ENCODE data around the gene CCDC148. TPM values are rescaled to one million over a fixed set of nuclear protein-coding genes. Genes with fewer than 3 reads are reported as not detected.

CCDC148 gene
- total RNA-seq, result not detected
- not detected for polyA plus RNA-seq
- total RNA-seq, result 0 to 0.35 (median 0.12) reads per million in 6 experiments

GRCh38 chr2:158456309-158457066, at the start of gene CCDC148, which contains the start of gene PKP4:
CCDC148 (minus strand) TSS chr2:158456753; CDS start chr2:158456439, 314 bp downstream.
PKP4 (plus strand) TSS chr2:158456952; CDS start chr2:158533185, 76,233 bp downstream.
- DNase-seq (peak; percentile 77 to 96 (median 90)), ATAC-seq (peak; percentile 86 to 91)
- peaks cover 11 to 26% (median 17%) of the 10 kb centered on the region in 4 donors for H3K4me1 Mint-ChIP-seq
- no peaks in the 10 kb centered on the region for H3K36me3 Mint-ChIP-seq
- H3K27ac Mint-ChIP-seq, result peak within 1 kb of the TSS; percentile 42 to 94 (median 88)
- POLR2A ChIA-PET, result interaction anchor here (0.7 to 1.6 kb wide), 2 partner anchors 17 to 20 kb away, joined by 5 read pairs; no protein-coding TSS in a partner anchor
- peak within 1 kb of the TSS; percentile 90 to 98 (median 95) for H3K4me3 Mint-ChIP-seq
- H3K27me3 Mint-ChIP-seq, result peaks cover 0 to 11% (median 0%) of the 10 kb centered on the region in 5 donors
- no peaks in the 10 kb centered on the region for H3K9me3 Mint-ChIP-seq

GRCh38 chr2:158505448-158505934, 48.9 kb upstream of the CCDC148 start:
- no peak for DNase-seq
- POLR2A ChIA-PET, result no interaction called here
- H3K4me1 Mint-ChIP-seq, result peaks cover 0 to 5% (median 2%) of the 10 kb centered on the region in 4 donors
- peaks cover 0 to 3% (median 0%) of the 10 kb centered on the region in 5 donors for H3K27me3 Mint-ChIP-seq
- no peak overlapping the region for H3K27ac Mint-ChIP-seq
- no peak for ATAC-seq
- H3K36me3 Mint-ChIP-seq, result peaks cover 0 to 4% (median 2%) of the 10 kb centered on the region in 3 donors
- H3K9me3 Mint-ChIP-seq, result no peaks in the 10 kb centered on the region
- peak overlapping the region in 1 of 10 donors; percentile 42 for H3K4me3 Mint-ChIP-seq

- peaks cover 0 to 3% (median 0%) of the 10 kb centered on the region in 5 donors for H3K27me3 Mint-ChIP-seq
- peaks cover 0 to 5% (median 1%) of the 10 kb centered on the region in 4 donors for H3K4me1 Mint-ChIP-seq
- no peaks in the 10 kb centered on the region for H3K9me3 Mint-ChIP-seq
- POLR2A ChIA-PET, result no interaction called here
- DNase-seq (no peak), ATAC-seq (no peak)
- no peak overlapping the region for H3K4me3 Mint-ChIP-seq
- H3K27ac Mint-ChIP-seq, result no peak overlapping the region
- H3K36me3 Mint-ChIP-seq, result peaks cover 0 to 4% (median 2%) of the 10 kb centered on the region in 3 donors
Observed at GRCh38 chr2:158504088-158504487, 47.5 kb upstream of the CCDC148 start.

- Mint-ChIP-seq H3K4me1 (peaks cover 0 to 5% (median 1%) of the 10 kb centered on the region in 4 donors), H3K27me3 (peaks cover 0 to 3% (median 0%) of the 10 kb centered on the region in 5 donors), H3K27ac (no peak overlapping the region), H3K9me3 (no peaks in the 10 kb centered on the region), H3K4me3 (no peak overlapping the region), H3K36me3 (peaks cover 0 to 4% (median 2%) of the 10 kb centered on the region in 3 donors)
- DNase-seq (no peak), ATAC-seq (no peak)
- POLR2A ChIA-PET, result no interaction called here
Observed at GRCh38 chr2:158502974-158503373, 46.4 kb upstream of the CCDC148 start.

- no peak overlapping the region for H3K4me3 Mint-ChIP-seq
- DNase-seq (no peak), ATAC-seq (no peak)
- H3K4me1 Mint-ChIP-seq, result peaks cover 0 to 6% (median 3%) of the 10 kb centered on the region in 4 donors
- H3K27ac Mint-ChIP-seq, result peak overlapping the region in 1 of 10 donors; percentile 34
- no peaks in the 10 kb centered on the region for H3K9me3 Mint-ChIP-seq
- H3K27me3 Mint-ChIP-seq, result peaks cover 0 to 3% (median 0%) of the 10 kb centered on the region in 5 donors
- peaks cover 0 to 5% (median 0%) of the 10 kb centered on the region in 3 donors for H3K36me3 Mint-ChIP-seq
- POLR2A ChIA-PET, result no interaction called here
Observed at GRCh38 chr2:158501301-158501700, 44.7 kb upstream of the CCDC148 start.

- Mint-ChIP-seq H3K4me1 (peaks cover 0 to 6% (median 3%) of the 10 kb centered on the region in 4 donors), H3K27ac (no peak overlapping the region), H3K4me3 (no peak overlapping the region), H3K27me3 (peaks cover 0 to 3% (median 0%) of the 10 kb centered on the region in 5 donors), H3K36me3 (peaks cover 0 to 5% (median 0%) of the 10 kb centered on the region in 3 donors), H3K9me3 (no peaks in the 10 kb centered on the region)
- ATAC-seq (no peak), DNase-seq (no peak)
- POLR2A ChIA-PET, result no interaction called here
Observed at GRCh38 chr2:158500333-158500732, 43.8 kb upstream of the CCDC148 start.

GRCh38 chr2:158499383-158499782, 42.8 kb upstream of the CCDC148 start:
- DNase-seq, result no peak
- Mint-ChIP-seq H3K4me3 (no peak overlapping the region), H3K9me3 (no peaks in the 10 kb centered on the region), H3K36me3 (peaks cover 0 to 5% (median 0%) of the 10 kb centered on the region in 3 donors), H3K27ac (no peak overlapping the region), H3K27me3 (peaks cover 0 to 3% (median 0%) of the 10 kb centered on the region in 5 donors), H3K4me1 (peaks cover 0 to 6% (median 3%) of the 10 kb centered on the region in 4 donors)
- POLR2A ChIA-PET, result no interaction called here
- ATAC-seq, result no peak

GRCh38 chr2:158498749-158499136, 42.2 kb upstream of the CCDC148 start:
- Mint-ChIP-seq H3K9me3 (no peaks in the 10 kb centered on the region), H3K4me1 (peaks cover 0 to 6% (median 3%) of the 10 kb centered on the region in 4 donors), H3K36me3 (peaks cover 0 to 5% (median 0%) of the 10 kb centered on the region in 3 donors), H3K27me3 (peaks cover 0 to 3% (median 0%) of the 10 kb centered on the region in 5 donors), H3K27ac (no peak overlapping the region), H3K4me3 (no peak overlapping the region)
- POLR2A ChIA-PET, result no interaction called here
- DNase-seq (no peak), ATAC-seq (no peak)

GRCh38 chr2:158498043-158498748, 41.6 kb upstream of the CCDC148 start:
- Mint-ChIP-seq H3K9me3 (no peaks in the 10 kb centered on the region), H3K4me1 (peaks cover 0 to 6% (median 3%) of the 10 kb centered on the region in 4 donors), H3K4me3 (no peak overlapping the region), H3K36me3 (peaks cover 0 to 5% (median 0%) of the 10 kb centered on the region in 3 donors), H3K27ac (peak overlapping the region in 1 of 10 donors; percentile 40), H3K27me3 (peaks cover 0 to 3% (median 0%) of the 10 kb centered on the region in 5 donors)
- no peak for DNase-seq
- POLR2A ChIA-PET, result no interaction called here
- ATAC-seq, result no peak

GRCh38 chr2:158497486-158497885, 40.9 kb upstream of the CCDC148 start:
- Mint-ChIP-seq H3K4me1 (peaks cover 0 to 7% (median 3%) of the 10 kb centered on the region in 4 donors), H3K9me3 (no peaks in the 10 kb centered on the region), H3K27me3 (peaks cover 0 to 3% (median 0%) of the 10 kb centered on the region in 5 donors), H3K27ac (no peak overlapping the region), H3K4me3 (no peak overlapping the region), H3K36me3 (peaks cover 0 to 5% (median 1%) of the 10 kb centered on the region in 3 donors)
- ATAC-seq (no peak), DNase-seq (no peak)
- POLR2A ChIA-PET, result no interaction called here

GRCh38 chr2:158496986-158497385, 40.4 kb upstream of the CCDC148 start:
- ATAC-seq, result no peak
- H3K27ac Mint-ChIP-seq, result peak overlapping the region in 1 of 10 donors; percentile 32
- H3K27me3 Mint-ChIP-seq, result peaks cover 0 to 3% (median 0%) of the 10 kb centered on the region in 5 donors
- POLR2A ChIA-PET, result no interaction called here
- H3K4me1 Mint-ChIP-seq, result peaks cover 0 to 8% (median 3%) of the 10 kb centered on the region in 4 donors
- peaks cover 0 to 5% (median 2%) of the 10 kb centered on the region in 3 donors for H3K36me3 Mint-ChIP-seq
- no peak overlapping the region for H3K4me3 Mint-ChIP-seq
- H3K9me3 Mint-ChIP-seq, result no peaks in the 10 kb centered on the region
- no peak for DNase-seq

- no peak overlapping the region for H3K4me3 Mint-ChIP-seq
- H3K9me3 Mint-ChIP-seq, result no peaks in the 10 kb centered on the region
- peaks cover 0 to 2% (median 0%) of the 10 kb centered on the region in 5 donors for H3K27me3 Mint-ChIP-seq
- H3K4me1 Mint-ChIP-seq, result peaks cover 0 to 5% (median under 1%) of the 10 kb centered on the region in 4 donors
- no peak overlapping the region for H3K27ac Mint-ChIP-seq
- POLR2A ChIA-PET, result no interaction called here
- DNase-seq (no peak), ATAC-seq (no peak)
- peaks cover 0 to 3% (median 2%) of the 10 kb centered on the region in 3 donors for H3K36me3 Mint-ChIP-seq
Observed at GRCh38 chr2:158495175-158495574, 38.6 kb upstream of the CCDC148 start.

Measured in naive thymus-derived CD8-positive, alpha-beta T cell (primary cell).